GM21526 (cell line): ENCODE results near the gene SRSF4.
"Not testable (repeated sequence)": the region's sequence is repeated elsewhere in the genome, so short reads cannot be mapped to it uniquely, and the experiment has no call there.

Experiments
- ATAC-seq: cut with Tn5 transposase; IDR thresholded peaks from one replicate; pipeline ENCODE4 v1.9.1; 2021; ENCODE audit warnings: moderate library complexity; ENCODE audit not compliant: unreplicated experiment, low FRiP score

SRSF4 gene

GRCh38 chr1:29126198-29126597 is 55.5 kb downstream of the SRSF4 start:
- ATAC-seq = no peak

DNA sequence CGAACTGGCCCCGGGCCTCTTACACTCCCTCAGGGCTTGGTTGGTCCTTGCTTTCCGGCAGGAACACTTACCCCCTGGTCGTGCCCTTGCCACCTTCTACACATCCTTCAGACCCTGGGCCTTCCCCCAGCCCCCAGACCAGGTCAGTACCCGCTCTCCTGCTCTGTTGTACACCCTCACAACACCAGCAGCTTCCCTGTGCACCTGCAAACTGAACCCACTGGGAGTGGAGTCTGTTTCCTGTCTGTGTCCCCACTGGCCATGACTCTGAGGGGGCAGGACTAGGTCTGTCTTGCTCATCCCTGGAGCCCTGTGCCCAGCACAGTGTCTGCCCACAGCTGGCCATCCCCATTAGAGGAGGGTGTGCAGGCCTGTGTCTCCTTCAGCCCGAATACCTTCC is 55.9 kb downstream of the SRSF4 start:
- no peak for ATAC-seq

- ATAC-seq = no peak
Observed at GRCh38 chr1:29125237-29125641, 56.5 kb downstream of the SRSF4 start.

DNA sequence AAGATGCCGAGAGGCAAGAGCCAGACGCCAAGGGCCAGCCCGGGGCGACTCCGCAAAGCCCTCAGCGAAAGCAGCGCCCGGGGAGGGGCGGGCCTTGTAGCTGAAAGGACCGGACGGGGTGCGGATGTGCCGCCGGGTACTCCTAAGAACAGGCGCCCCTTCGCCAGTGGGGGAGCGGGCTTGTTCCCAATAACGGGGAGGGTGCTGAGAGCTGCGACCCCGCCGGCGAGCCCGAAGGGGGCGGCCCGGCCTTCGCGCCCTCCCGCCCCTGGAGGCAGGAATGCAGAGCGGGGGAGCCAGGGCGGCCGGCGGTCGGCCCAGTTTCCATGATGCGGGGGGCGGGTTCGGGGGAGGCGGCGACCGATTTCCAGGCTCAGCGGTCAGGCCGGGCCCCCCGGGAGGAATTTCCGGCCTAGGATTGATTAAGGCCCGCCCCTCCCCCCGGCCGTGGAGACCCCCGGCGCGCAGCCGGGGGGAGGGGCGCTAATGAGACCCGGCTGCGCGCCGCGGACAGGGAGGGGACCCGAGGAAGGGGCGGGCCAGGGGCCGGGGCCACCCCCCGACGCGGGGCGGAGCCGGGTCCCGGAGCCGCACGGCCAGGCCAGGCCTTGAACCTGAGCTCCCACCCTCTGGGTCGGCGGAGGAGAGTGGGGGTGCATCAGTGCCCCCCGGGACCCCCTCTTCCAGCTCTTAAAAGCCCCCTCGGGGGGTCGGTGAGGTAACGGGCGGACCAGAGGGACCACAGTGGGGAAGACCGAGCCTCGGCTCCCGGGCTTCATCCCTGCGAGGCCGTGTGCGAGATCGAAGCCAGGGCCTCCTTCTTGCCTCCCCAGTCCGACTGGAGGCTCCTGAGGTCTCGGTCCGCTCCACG is 57.1 kb downstream of the SRSF4 start:
- ATAC-seq = no peak

DNA sequence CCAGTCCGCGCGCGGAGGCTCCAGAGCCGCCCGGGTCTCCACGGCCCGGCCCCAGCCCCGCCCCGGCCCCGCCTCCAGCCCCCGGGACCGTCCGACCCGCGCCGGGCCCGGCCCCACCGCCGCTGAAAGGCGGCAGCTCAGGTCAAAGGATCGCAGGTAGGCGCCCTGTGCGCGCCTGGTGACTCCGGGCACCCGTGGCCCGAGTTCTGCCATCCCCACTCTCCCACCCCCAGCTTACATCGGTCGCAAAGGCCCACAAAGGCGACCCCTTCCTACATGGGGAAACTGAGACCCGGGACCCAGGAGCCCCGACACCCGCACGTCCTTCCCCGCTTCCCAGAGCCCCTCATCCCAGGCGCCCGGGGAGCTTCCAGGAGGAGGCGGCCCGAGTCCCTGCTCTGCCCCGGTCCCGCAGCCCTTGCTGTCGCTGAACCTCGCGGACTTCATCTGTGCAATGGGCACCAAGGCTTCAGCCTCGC is 57.8 kb downstream of the SRSF4 start, which contains the start of gene TMEM200B:
TMEM200B (minus strand) TSS at position 17 of the 479 bp plus-strand sequence. CDS start 2,075 bp downstream, outside the sequence.
- no peak for ATAC-seq

GRCh38 chr1:29123053-29123886 is 58.4 kb downstream of the SRSF4 start:
- ATAC-seq = no peak

GRCh38 chr1:29122682-29123052 is 59.0 kb downstream of the SRSF4 start:
- no peak for ATAC-seq

- no peak for ATAC-seq
Observed at GRCh38 chr1:29121936-29122681, 59.6 kb downstream of the SRSF4 start.

DNA sequence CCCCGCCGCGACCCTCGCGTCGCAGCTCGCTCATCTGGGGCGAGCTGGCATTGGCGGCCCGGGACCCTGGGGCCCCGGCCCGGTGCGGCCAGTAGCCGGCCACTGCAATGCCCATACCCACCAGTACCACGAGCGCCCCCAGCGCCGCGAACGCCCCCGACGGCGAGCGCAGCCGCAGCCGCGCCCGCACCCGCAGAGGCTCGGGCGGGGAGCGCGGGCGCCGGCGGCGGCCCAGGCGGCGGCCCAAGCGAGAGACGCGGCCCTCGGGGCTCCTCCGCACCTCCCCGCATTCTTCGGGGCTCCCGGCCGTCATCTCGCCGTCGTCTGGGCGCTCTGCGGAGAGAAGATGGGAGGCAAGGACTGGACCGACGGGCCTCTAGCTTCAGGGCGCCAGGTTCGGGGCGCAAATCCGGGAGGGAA is 60.2 kb downstream of the SRSF4 start:
- ATAC-seq = no peak

DNA sequence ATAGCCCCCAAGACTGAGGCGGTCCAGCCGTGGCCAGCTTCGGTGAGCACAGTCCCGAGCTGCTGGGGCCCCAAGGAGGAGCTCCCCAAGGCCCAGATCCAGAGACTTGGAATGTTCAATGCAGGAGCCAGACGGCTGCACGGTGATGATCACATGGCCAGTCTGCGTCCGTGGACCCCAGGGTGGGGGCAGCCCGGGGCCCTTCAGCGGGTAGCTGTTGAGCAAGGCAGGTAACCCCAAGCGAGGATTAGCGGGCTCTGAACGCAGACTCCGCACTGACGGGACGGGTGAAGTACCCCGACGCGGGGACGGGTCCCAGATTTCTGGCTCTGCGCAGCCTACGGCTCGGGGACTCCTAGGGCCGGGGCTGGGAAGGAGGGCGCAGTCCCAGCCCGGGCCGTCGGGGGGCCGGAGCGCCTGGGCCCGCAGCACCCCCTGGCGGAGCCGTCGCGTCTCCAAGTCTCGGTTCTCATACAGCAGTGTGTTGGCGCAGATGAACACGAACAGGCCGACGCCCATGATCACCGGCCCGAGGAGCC is 60.7 kb downstream of the SRSF4 start:
- ATAC-seq = no peak

DNA sequence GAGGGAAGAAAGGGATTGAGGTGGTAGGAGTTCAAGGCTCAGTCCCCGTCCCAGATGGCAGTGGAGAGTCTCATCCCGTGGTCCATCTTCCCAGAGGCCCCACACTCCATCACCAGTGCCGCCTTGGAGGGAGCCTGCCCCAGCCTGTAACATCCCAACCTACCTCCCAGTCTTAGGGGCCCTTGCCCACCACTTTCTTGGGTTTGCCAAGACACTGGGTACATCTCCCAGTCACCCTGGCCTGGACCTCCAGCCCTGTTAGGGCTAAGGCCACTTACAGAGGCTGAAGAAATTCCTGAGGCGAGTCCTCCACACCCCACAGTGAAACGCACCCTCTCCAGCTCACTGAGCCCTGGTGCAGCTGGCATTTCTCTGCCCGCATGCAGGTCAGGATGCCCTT is 61.3 kb downstream of the SRSF4 start:
- no peak for ATAC-seq

DNA sequence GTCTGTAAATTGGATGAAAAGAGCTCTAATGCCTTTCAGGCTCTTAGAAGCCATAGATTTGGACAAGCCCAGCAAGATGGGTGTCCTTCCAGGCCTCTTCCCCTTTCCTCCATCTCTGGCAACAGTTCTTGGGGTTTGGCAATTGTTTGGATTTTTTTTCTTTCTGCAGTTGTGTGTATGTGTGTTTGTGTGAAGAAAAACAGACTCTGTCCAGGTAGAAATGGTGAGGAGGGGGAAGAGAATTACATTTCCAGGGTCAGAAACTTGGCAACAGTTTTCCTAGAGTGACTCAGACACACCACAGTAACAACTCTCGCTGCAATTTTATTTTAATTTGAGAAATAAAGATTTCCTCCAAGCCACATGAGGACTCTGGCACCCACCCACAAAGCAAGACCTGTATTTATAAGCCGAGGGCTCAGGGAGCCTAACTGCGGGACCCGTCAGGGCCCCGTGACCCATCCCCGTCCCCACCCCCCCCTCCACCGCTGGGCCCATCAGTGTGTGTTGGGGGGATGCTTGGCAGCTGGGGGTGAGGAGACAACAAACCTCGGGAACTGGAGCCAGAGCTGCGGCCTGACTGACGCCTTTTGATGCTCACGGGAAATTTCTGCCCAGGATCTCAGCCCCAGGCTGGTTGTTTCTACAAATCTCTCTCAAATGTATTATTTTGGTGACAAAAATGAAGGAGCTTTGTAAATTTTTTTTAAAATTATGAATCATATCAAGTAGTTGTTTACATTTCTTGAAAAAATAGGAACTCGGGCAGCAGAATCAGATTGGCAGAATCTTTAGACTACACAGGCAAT is 62.4 kb downstream of the SRSF4 start:
- no peak for ATAC-seq

- ATAC-seq = no peak
Observed at GRCh38 chr1:29117381-29117780, 64.3 kb downstream of the SRSF4 start.

DNA sequence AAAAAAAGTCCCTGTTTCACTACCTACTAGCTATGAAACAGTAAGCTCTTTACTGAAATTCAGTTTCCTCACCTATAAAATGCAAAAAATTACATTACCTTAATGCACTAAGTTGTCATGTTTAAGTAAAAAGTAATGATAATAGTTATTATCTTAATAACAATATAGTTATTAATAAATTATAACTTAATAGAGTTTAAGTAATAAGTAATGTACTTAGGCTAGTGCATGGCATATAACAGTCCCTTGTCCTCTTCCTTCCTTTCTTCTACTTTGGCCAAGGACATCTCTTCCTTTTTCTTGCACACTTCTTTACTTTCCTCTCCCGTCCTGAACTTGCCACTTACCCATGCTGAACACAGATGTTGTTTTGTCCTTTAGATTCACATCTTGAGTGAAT is 67.0 kb downstream of the SRSF4 start:
- ATAC-seq = no peak

- no peak for ATAC-seq
Observed at GRCh38 chr1:29113413-29114117, 68.1 kb downstream of the SRSF4 start.

GRCh38 chr1:29112705-29113412 is 68.8 kb downstream of the SRSF4 start:
- ATAC-seq = no peak

DNA sequence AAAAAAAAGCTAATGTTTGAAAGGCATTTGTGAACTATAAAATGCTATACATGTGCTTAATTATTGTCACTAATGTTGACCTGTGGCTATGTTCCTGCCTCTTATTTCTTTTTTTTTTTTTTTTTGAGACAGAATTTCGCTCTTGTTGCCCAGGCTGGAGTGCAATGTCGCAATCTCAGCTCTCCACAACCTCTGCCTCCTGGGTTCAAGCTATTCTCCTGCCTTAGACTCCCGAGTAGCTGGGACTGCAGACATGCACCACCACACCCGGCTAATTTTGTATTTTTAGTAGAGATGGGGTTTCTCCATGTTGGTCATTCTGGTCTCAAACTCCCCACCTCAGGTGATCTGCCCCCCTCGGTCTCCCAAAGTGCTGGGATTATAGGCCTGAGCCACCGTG is 73.7 kb downstream of the SRSF4 start:
- not testable (repeated sequence) for ATAC-seq

- ATAC-seq = no peak
Observed at GRCh38 chr1:29105822-29106221, 75.9 kb downstream of the SRSF4 start.
